Trophoblast cell (in vitro differentiated cells and primary cell): ENCODE results near the gene PRKD2.
"Not testable (repeated sequence)": the region's sequence is repeated elsewhere in the genome, so short reads cannot be mapped to it uniquely, and the experiment has no call there.

Experiments
- DNase-seq, 2 donors: peaks; one replicate each; pipeline ENCODE4 v3.0.0-alpha.2; 2016
- H2AFZ ChIP-seq: 2 replicates; pipeline ENCODE4 v1.6.1; 2013; ENCODE audit warnings: low read length, moderate library complexity, mild to moderate bottlenecking; ENCODE audit not compliant: insufficient read depth, poor library complexity
- H2AK5ac ChIP-seq: 2 replicates; pipeline ENCODE4 v1.6.1; 2013; ENCODE audit warnings: mild to moderate bottlenecking, low read length
- H2BK120ac ChIP-seq: 2 replicates; pipeline ENCODE4 v1.6.1; 2013; ENCODE audit warnings: low read length, mild to moderate bottlenecking, moderate library complexity; ENCODE audit not compliant: insufficient read depth, poor library complexity
- H2BK12ac ChIP-seq: 2 replicates; pipeline ENCODE4 v1.6.1; 2013; ENCODE audit warnings: mild to moderate bottlenecking, low read length, moderate library complexity
- H2BK5ac ChIP-seq: 2 replicates; pipeline ENCODE4 v1.6.1; 2013; ENCODE audit warnings: low read length, low read depth, moderate library complexity, mild to moderate bottlenecking; ENCODE audit not compliant: poor library complexity
- H3K14ac ChIP-seq: 2 replicates; pipeline ENCODE4 v1.6.1; 2013; ENCODE audit warnings: mild to moderate bottlenecking, low read length
- H3K18ac ChIP-seq: 2 replicates; pipeline ENCODE4 v1.6.1; 2013; ENCODE audit warnings: mild to moderate bottlenecking, low read length
- H3K23ac ChIP-seq: 2 replicates; pipeline ENCODE4 v1.6.1; 2013; ENCODE audit warnings: low read length
- H3K27ac ChIP-seq: 2 replicates; pipeline ENCODE4 v1.5.1; 2013; ENCODE audit warnings: low read depth, mild to moderate bottlenecking, inconsistent platforms, low read length, moderate library complexity
- H3K27me3 ChIP-seq: 2 replicates; pipeline ENCODE4 v1.6.1; 2013; ENCODE audit warnings: inconsistent platforms, mild to moderate bottlenecking, low read length, moderate library complexity; ENCODE audit not compliant: insufficient read depth
- H3K36me3 ChIP-seq, 2 experiments: 1 replicate in 1 of 2; 2 replicates in 1 of 2; pipeline ENCODE4 v1.6.1; 2013; ENCODE audit warnings: low read length in 2 of 2, mild to moderate bottlenecking in 2 of 2, moderate library complexity in 1 of 2; ENCODE audit not compliant: insufficient read depth in 2 of 2, control insufficient read depth in 1 of 2
- H3K4ac ChIP-seq: 2 replicates; pipeline ENCODE4 v1.6.1; 2013; ENCODE audit warnings: low read depth, mild to moderate bottlenecking, low read length, moderate library complexity
- H3K4me1 ChIP-seq, 2 experiments: 1 replicate in 1 of 2; 2 replicates in 1 of 2; pipeline ENCODE4 v1.6.1; 2013; ENCODE audit warnings: low read length in 2 of 2, mild to moderate bottlenecking in 2 of 2, moderate library complexity in 1 of 2; ENCODE audit not compliant: insufficient read depth in 2 of 2, control insufficient read depth in 1 of 2
- H3K4me2 ChIP-seq: 2 replicates; pipeline ENCODE4 v1.6.1; 2013; ENCODE audit warnings: inconsistent platforms, mild to moderate bottlenecking, low read length, moderate library complexity
- H3K4me3 ChIP-seq: 2 replicates; pipeline ENCODE4 v1.5.1; 2013; ENCODE audit warnings: mild to moderate bottlenecking, low read depth, low read length, inconsistent platforms
- H3K79me1 ChIP-seq: one replicate; pipeline ENCODE4 v1.6.1; 2013; ENCODE audit warnings: low read length
- H3K79me2 ChIP-seq: 2 replicates; pipeline ENCODE4 v1.6.1; 2013; ENCODE audit warnings: low read length, mild to moderate bottlenecking; ENCODE audit not compliant: control insufficient read depth, insufficient read depth, poor library complexity
- H3K9ac ChIP-seq: 2 replicates; pipeline ENCODE4 v1.6.1; 2013; ENCODE audit warnings: mild to moderate bottlenecking, low read length
- H3K9me3 ChIP-seq: 2 replicates; pipeline ENCODE4 v1.6.1; 2013; ENCODE audit warnings: low read depth, mild to moderate bottlenecking, control low read depth, inconsistent platforms, low read length; ENCODE audit not compliant: insufficient read depth
- H4K12ac ChIP-seq: 2 replicates; pipeline ENCODE4 v1.6.1; 2013; ENCODE audit warnings: low read depth, mild to moderate bottlenecking, low read length, moderate library complexity
- H4K8ac ChIP-seq: 2 replicates; pipeline ENCODE4 v1.6.1; 2013; ENCODE audit warnings: low read depth, mild to moderate bottlenecking, low read length, moderate library complexity
- H4K91ac ChIP-seq: one replicate; pipeline ENCODE4 v1.6.1; 2013; ENCODE audit warnings: low read depth, mild to moderate bottlenecking, low read length, moderate library complexity
- WGBS: extraction: QIAGEN DNeasy Blood & Tissue Kit; methylation state at CpG from one replicate; pipeline ENCODE4 v1.1.7; 2013; ENCODE audit warnings: missing lambda C conversion rate; ENCODE audit not compliant: insufficient read length, insufficient coverage; ENCODE audit errors: extremely low coverage; 5-methylcytosine and 5-hydroxymethylcytosine counted together

PRKD2 gene

GRCh38 chr19:46714444-46715106 lies 2.3 kb downstream of the PRKD2 start:
- Histone ChIP-seq H3K79me2 (peaks cover 26% of the 10 kb centered on the region), H2BK5ac (peak overlapping the region; percentile 95), H4K8ac (peak overlapping the region; percentile 94), H2AK5ac (peak overlapping the region; percentile 94), H3K4me1 (peaks cover 0 to 10% of the 10 kb centered on the region in 2 experiments), H3K9ac (peak overlapping the region; percentile 75), H2AFZ (peak overlapping the region; percentile 10), H3K4me2 (peak overlapping the region; percentile 71), H3K4me3 (peak overlapping the region; percentile 72), H3K23ac (no peak overlapping the region), H2BK12ac (no peak overlapping the region), H3K14ac (peak overlapping the region; percentile 89), H3K79me1 (peaks cover 28% of the 10 kb centered on the region), H3K36me3 (peaks cover 24 to 30% of the 10 kb centered on the region in 2 experiments), H3K18ac (peak overlapping the region; percentile 97), H3K27ac (peak overlapping the region; percentile 29), H4K91ac (peak overlapping the region; percentile 91), H3K27me3 (no peaks in the 10 kb centered on the region), H2BK120ac (peak overlapping the region; percentile 82), H4K12ac (peak overlapping the region; percentile 83), H3K4ac (peak overlapping the region; percentile 98), H3K9me3 (no peaks in the 10 kb centered on the region)
- peak in 1 of 2 donors; percentile 28 for DNase-seq
- WGBS = no CpG with 5 or more reads among the region's 12 CpGs

- Histone ChIP-seq H3K79me1 (peaks cover 28% of the 10 kb centered on the region), H4K12ac (peak overlapping the region; percentile 78), H3K23ac (no peak overlapping the region), H3K4me3 (peak overlapping the region; percentile 72), H4K8ac (peak overlapping the region; percentile 94), H2BK120ac (peak overlapping the region; percentile 10), H3K18ac (peak overlapping the region; percentile 60), H3K4me1 (peaks cover 0 to 10% of the 10 kb centered on the region in 2 experiments), H3K4me2 (peak overlapping the region; percentile 71), H2BK5ac (peak overlapping the region; percentile 95), H3K4ac (peak overlapping the region; percentile 50), H3K27ac (peak overlapping the region; percentile 55), H2BK12ac (peak overlapping the region; percentile 37), H4K91ac (peak overlapping the region; percentile 91), H3K27me3 (no peaks in the 10 kb centered on the region), H2AFZ (peak overlapping the region; percentile 53), H3K36me3 (peaks cover 24 to 30% of the 10 kb centered on the region in 2 experiments), H3K79me2 (peaks cover 26% of the 10 kb centered on the region), H3K14ac (peak overlapping the region; percentile 90), H3K9ac (peak overlapping the region; percentile 77), H3K9me3 (no peaks in the 10 kb centered on the region), H2AK5ac (peak overlapping the region; percentile 8)
- no CpG with 5 or more reads among the region's 39 CpGs for WGBS
- peak; percentile 48 to 49 for DNase-seq
Observed at GRCh38 chr19:46713781-46714443, 3.0 kb downstream of the PRKD2 start.

GRCh38 chr19:46712768-46713338 lies 4.1 kb downstream of the PRKD2 start:
- H3K9ac ChIP-seq, H3K4me1 ChIP-seq: not testable (repeated sequence)
- no CpG with 5 or more reads among the region's 6 CpGs for WGBS

GRCh38 chr19:46710687-46711086 lies 6.2 kb downstream of the PRKD2 start:
- DNase-seq = no peak

More at GRCh38 chr19:46712768-46713338, 4.1 kb downstream of the PRKD2 start:
- H3K4me3 ChIP-seq, H4K12ac ChIP-seq, H2BK120ac ChIP-seq, H3K14ac ChIP-seq, DNase-seq, H3K27ac ChIP-seq, H4K91ac ChIP-seq, H3K23ac ChIP-seq, H3K4me2 ChIP-seq, H2AK5ac ChIP-seq, H3K27me3 ChIP-seq, H3K9me3 ChIP-seq, H4K8ac ChIP-seq, H2BK12ac ChIP-seq, H2BK5ac ChIP-seq, H2AFZ ChIP-seq: not testable (repeated sequence)
- H3K79me2 ChIP-seq = peaks cover 26% of the 10 kb centered on the region
- H3K36me3 ChIP-seq = peaks cover 26 to 28% of the 10 kb centered on the region in 2 experiments
- peak overlapping the region; percentile 70 for H3K18ac ChIP-seq
- peaks cover 28% of the 10 kb centered on the region for H3K79me1 ChIP-seq
- H3K4ac ChIP-seq = peak overlapping the region; percentile 24

More at GRCh38 chr19:46710687-46711086, 6.2 kb downstream of the PRKD2 start:
- H3K4me1 ChIP-seq = peaks cover 0 to 3% of the 10 kb centered on the region in 2 experiments
- H3K79me2 ChIP-seq = peaks cover 13% of the 10 kb centered on the region
- no peak overlapping the region for H3K4ac ChIP-seq
- peaks cover 13% of the 10 kb centered on the region for H3K79me1 ChIP-seq
- no peak overlapping the region for H3K23ac ChIP-seq
- no peak overlapping the region for H2BK120ac ChIP-seq
- H3K4me3 ChIP-seq = no peak overlapping the region
- H4K91ac ChIP-seq = no peak overlapping the region
- no peak overlapping the region for H3K9ac ChIP-seq
- H4K12ac ChIP-seq = no peak overlapping the region
- no peaks in the 10 kb centered on the region for H3K9me3 ChIP-seq
- WGBS = no CpG with 5 or more reads among the region's 25 CpGs
- no peak overlapping the region for H4K8ac ChIP-seq
- no peak overlapping the region for H2BK5ac ChIP-seq
- H2AFZ ChIP-seq = no peak overlapping the region
- no peak overlapping the region for H3K4me2 ChIP-seq
- H3K27ac ChIP-seq = no peak overlapping the region
- H3K36me3 ChIP-seq = peaks cover 40 to 43% of the 10 kb centered on the region in 2 experiments
- H2BK12ac ChIP-seq = no peak overlapping the region
- H2AK5ac ChIP-seq = no peak overlapping the region
- peak overlapping the region; percentile 6 for H3K18ac ChIP-seq
- no peaks in the 10 kb centered on the region for H3K27me3 ChIP-seq
- H3K14ac ChIP-seq = no peak overlapping the region
